HG03575 (cell line): ENCODE measurements around the gene ZNF264.
"Not testable (repeated sequence)": the region's sequence is repeated elsewhere in the genome, so short reads cannot be mapped to it uniquely, and the experiment has no call there.

Experiments used
- ATAC-seq: cut with Tn5 transposase; IDR thresholded peaks from one replicate; pipeline ENCODE4 v1.9.1; 2021; ENCODE audit not compliant: unreplicated experiment, insufficient number of reproducible peaks, low FRiP score; ENCODE audit errors: extremely low read depth

Gene ZNF264

DNA sequence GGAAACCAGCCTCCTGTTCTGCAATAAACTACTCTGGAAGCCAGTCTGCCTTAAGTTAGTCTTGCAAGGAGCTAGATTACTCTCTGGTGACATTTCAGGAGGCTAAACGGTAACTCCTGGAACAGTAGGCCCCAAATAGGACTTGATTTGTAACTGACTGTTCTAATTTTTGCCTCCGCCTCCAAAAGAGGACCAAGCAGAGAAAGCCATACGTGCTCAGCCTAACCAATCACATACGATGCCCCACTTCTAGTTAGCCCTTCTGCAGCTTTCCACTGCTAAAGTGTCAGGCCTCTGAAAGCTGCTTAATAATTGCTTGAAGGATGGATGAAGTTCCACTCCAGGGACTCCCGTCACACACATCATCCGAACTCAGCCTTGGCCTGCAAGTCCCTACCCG is 49.9 kb downstream of the ZNF264 start:
- no peak for ATAC-seq

DNA sequence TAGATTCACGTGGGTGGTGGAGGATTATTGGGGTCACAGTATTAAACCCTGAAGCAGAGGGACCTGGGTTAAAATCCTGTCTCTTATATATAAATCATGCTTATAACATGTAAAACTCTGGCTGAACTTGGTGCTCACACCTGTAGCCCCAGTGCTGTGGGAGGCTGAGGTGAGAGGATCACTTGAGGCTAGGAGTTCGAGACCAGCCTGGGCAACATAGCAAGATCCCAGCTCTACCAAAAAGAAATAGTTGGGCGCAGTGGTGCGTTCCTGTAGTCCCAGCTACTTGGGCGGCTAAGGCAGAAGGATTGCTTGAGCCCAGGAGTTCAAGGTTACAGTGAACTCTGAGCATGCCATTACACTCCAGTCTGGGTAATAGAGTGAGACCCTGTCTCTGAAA is 51.5 kb downstream of the ZNF264 start:
- no peak for ATAC-seq

DNA sequence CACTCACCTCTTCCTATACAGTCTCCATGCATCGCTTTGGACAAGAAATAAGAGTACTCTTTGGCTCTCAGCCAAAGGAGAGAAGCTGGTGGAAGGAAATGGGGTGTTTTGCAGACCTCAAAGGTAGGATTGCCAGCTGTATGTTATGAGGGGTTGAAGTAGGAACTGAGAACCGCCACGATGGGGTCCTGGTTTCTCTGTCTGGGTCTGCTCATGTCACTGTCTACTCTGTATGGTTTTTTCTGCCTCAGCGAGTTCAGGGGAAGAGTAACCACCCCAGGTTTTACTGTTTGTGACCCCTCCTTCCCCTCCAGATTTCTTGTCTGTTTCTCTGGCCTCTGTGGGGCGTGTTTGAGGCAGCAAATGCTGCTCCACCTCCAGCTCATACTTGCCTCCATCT is 53.2 kb downstream of the ZNF264 start:
- ATAC-seq: no peak

DNA sequence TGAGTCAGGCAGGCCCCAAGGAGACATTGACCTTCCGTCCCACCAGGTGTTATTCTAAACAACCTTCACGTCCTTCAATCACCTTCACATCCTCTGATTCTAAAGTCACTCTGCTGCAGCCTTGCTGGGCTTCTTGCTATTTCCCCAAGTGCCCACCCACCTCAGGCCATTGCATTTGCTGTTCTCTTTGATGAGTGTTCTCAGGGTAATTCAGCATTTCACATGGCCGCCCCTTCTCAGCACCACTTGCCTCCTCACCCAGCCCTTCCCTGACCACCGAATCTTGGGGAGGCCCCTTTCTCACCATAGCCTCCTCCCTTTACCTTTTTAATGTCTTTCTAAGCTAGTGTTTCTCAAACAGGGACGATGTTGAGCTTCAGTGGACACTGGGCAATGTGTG is 53.8 kb downstream of the ZNF264 start:
- ATAC-seq: no peak

DNA sequence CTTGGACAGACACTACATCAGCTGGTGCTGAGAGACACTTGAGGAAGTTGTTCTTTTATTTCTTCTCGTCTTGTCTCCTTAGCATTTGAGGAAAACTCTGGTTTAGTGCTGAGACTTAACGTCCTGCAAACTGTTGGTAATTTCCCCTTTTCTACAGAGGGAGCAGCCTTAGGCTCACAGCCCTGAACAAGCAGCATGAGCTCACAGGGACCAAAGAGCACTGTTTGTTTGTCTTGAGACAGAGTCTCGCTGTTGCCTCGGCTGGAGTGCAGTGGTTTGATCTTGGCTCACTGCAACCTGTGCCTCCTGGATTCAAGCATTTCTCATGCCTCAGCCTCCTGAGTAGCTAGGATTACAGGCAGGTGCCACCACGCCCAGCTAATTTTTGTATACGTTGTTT is 54.7 kb downstream of the ZNF264 start:
- no peak for ATAC-seq

DNA sequence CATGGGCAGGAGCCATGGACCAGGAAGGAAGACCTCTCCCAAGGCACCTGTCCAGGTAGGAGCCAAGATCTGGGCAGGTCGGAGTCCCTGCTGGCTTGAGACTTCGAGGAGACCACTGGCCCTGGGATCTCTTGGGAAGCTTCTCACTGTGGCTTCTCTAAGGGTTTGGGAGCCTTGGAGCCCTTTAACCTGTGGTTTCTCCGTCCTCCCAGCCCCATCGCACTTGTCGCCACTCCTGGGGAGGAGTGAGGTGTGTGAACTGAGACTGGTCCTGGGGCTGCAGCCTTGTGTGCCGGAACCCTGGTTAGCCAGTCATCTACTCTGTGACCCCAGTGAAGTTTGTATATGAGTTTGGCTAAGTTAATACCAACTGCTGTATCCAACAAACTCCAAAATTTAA is 57.3 kb downstream of the ZNF264 start:
- no peak for ATAC-seq

DNA sequence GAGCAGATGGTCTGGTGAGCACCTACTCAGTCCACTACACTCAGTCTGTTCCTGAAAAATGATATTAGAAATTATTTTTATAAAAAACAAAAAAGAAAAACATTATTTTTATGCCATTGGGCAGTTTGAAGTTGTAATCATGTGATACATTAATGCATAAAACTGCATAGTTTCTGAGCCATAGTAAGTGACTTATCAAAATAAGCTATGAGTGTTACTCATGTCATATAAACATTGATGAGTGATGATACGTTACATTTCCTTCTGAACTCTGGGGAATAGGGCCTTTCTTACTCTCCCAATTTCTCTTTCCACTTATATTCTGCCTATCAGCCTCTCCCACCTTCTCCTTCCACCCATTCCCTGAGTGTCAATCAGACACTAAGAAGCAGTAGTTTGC is 58.0 kb downstream of the ZNF264 start:
- ATAC-seq: no peak

DNA sequence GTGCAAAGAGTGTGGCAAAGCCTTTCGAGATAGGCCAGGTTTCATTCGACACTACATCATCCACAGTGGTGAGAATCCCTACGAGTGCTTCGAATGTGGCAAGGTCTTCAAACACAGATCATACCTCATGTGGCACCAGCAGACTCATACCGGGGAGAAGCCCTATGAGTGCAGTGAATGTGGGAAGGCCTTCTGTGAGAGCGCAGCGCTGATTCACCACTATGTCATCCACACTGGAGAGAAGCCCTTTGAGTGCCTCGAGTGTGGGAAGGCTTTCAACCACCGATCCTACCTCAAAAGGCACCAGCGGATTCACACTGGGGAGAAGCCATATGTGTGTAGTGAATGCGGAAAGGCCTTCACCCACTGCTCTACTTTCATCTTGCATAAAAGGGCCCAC is 62.5 kb downstream of the ZNF264 start:
- not testable (repeated sequence) for ATAC-seq

DNA sequence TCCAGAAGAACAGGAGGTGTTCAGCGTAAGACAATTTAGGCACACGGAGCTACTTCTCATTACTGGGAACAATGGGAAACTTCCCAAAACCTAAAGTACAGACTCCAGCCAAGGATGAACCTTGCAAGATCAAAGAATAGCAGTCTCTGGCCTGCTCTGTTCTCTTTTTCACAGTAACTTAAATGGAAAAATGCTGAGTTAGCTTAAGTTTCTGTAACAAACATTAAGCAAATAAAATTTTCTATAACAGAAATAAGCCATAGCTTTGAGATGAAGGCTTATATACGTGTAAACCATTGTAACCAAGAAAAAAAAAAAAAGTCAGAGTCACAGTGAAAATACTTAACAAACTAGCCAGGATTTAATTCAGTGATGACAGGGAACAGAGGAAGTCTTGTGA is 70.7 kb downstream of the ZNF264 start:
- no peak for ATAC-seq

DNA sequence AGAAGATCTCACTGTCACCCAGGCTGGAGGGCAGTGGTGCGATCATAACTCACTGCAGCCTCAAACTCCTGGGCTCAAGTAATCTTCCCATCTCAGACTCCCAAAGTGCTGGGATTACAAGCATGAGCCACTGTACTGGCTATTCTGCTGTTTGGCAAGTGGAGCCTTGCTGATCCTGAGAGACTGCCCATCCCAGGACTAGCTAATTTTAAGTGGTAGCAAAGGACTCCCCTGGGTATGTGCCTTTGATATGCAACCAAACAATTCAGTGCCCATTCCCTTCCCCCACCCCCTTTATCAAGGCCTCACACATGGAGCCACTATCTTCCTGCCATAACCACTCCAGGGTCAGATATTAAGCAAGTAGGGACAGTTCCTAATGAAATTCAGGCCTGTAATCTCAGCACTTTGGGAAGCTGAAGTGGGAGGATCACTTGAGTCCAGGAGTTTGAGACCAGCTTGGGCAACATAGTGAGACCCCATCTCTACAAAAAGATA is 72.0 kb downstream of the ZNF264 start:
- ATAC-seq: no peak

DNA sequence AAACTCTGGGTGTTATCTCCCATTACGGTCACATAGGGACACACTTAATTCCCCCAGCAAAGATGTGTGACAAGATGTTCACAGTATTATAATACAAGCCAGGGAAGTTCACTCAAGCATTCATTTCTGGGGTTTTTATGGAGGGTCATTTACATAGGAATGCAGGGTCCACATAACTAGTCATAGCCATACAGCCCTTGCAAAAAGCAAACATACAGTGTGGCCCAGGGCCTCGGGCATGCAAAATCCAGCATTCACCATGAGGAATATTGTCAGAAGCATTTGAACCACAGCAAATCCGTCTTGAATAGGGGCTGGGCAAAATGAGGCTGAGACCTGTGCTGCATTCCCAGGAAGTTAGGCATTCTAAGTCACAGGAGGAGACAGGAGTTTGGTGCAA is 76.0 kb downstream of the ZNF264 start:
- no peak for ATAC-seq

DNA sequence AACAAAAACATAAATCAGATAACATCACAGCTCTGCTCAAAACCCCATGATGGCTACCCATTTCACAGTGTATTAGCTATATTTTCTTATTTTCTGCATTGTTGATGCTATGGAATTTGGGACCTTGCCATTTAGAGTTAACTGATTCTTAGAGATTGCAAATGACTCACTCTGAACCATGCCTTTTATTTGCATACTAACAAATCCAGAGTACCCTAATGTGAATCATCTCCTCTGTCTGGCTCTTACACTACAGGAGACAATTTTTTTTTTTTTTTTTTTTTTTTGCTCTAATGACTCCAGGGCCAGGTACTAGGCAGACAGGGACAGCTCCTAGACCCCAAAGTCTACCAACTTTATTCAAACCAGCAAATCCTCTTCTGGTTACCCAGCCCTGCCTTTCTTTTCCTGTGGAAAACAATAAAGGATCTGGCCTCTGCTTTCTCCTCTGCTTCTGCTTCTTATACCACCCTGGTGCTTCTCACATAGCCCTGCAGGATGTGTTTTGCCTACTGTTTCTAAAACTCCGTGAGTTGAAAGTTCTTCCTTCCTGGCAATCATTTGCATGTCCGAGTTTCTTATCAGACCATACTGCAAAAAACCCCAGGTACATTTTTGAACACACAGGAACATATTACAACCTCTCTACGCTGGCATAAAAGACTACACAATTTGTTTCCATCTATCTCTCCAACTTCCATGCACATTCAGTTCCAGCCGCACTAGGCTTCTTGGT is 78.4 kb downstream of the ZNF264 start:
- ATAC-seq: no peak

DNA sequence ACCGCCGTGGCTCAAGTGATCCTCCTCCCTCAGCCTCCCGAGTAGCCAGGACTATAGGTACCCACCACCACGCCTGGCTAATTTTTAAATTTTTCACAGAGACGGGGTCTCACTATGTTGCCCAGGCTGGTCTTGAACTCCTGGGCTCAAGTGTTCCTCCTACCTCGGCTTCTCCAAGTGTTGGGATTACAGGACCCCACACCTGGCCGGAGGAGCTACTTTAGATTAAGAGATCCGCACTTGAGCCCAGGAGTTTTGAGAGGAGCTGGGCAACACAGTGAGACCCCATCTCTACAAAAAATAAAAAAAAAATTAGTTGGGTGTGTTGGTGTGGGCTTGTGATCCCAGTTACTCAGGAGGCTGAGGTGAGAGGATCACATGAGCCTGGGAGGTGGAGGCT is 80.0 kb downstream of the ZNF264 start:
- ATAC-seq: no peak
